Measurements from ENCODE around the gene EOLA2. TPM values are rescaled to one million over a fixed set of nuclear protein-coding genes. Genes with fewer than 3 reads are reported as not detected.
"Not testable (repeated sequence)": the region's sequence is repeated elsewhere in the genome, so short reads cannot be mapped to it uniquely, and the experiment has no call there.

The EOLA2 gene
- total and polyA plus RNA-seq, 3 experiments from 2014 or later: 46.3 to 66.1 (median 64.1) TPM

DNA sequence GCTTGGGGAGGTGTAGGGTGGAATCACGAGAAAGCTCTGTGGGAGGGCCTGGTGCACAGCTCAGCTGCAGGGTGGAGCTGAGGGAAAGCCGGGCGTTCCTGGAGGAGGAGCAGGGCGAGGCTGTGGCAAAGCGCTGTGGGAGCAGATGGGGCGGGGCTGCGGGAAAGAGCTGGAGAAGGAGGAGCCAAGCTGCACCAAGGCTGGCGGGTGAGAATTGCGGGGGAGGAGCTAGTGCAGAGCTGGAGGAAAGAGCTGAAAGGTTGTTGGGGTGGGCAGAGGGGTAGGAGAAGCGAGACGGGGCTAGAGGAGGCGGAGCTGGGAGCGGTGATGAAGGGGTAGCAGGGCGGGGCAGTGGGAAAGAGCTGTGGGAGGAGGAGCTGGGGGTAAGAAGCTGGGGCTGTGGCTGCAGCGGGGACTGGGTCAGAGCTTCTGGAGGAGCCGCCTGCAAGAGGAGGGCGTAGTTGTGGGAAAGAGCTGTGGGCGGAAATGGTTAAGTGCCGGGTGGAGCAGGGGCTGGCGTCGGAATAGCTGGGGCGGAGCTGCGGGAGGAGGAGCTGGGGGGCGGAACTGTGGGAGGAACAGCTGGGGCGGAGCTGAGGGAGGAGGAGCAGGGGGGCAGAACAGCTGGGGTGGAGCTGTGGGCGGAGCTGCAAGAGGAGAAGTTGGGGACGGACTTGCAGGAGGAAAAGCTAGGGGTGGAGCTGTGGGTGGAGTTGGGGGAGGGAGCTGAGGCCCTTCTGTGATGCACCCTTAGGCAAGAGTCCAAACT, 1.8 kb upstream of the EOLA2 start:
- H3K4me3 Mint-ChIP-seq: peak overlapping the region; percentile 84 to 94 (median 90)
- ChIA-PET POLR2A (interaction anchor here (1.5 to 2.9 kb wide), 3 partner anchors 400 to 629 kb away, joined by 3 to 23 read pairs (median 10); partner anchors contain the start of genes EOLA1, MAMLD1 and MTM1), CTCF (interaction anchor here (0.8 to 1.8 kb wide), 7 partner anchors 9 to 777 kb away, joined by 3 to 13 read pairs (median 3); partner anchors contain the start of gene EOLA1)
- H3K9me3 Mint-ChIP-seq: peaks cover 0 to 2% (median 0%) of the 10 kb centered on the region in 5 donors
- H3K9me3 ChIP-seq (ENCODE audit: low read length): no peaks in the 10 kb centered on the region
- no peaks in the 10 kb centered on the region for H3K27me3 ChIP-seq (ENCODE audit: insufficient read depth, low read length, poor library complexity, severe bottlenecking)
- no peaks in the 10 kb centered on the region for H3K36me3 ChIP-seq (ENCODE audit: insufficient read depth, low read length)
- peak; percentile 84 to 95 (median 89) for DNase-seq
- peaks cover 0 to 2% of the 10 kb centered on the region in 2 donors for H3K27me3 Mint-ChIP-seq
- H3K27ac Mint-ChIP-seq: peak overlapping the region; percentile 78 to 99 (median 94)
- H3K27ac ChIP-seq (ENCODE audit: low read depth, low read length): peak overlapping the region; percentile 75
- peak overlapping the region; percentile 56 for H3K4me3 ChIP-seq (ENCODE audit: low read length)
- peaks cover 0 to 5% (median 1%) of the 10 kb centered on the region in 3 donors for H3K36me3 Mint-ChIP-seq
- H3K4me1 ChIP-seq (ENCODE audit: insufficient read depth, low read length): peaks cover 6% of the 10 kb centered on the region
- peaks cover 3 to 11% (median 6%) of the 10 kb centered on the region in 3 donors for H3K4me1 Mint-ChIP-seq

DNA sequence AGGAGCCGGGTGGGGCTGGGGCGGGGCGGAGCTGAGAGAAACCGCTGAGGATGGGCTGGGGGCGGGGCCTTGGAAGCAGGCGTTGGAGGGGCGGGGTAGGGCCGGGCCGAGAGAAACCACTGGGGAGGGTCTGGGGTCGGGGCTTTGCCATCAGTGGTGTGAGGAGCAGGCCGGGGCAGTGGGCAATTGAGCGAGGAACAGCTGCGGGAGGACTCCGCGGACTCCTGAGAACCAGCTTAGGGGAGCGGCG, 1.3 kb upstream of the EOLA2 start:
- Histone ChIP-seq H3K36me3 (ENCODE audit: insufficient read depth, low read length) (no peaks in the 10 kb centered on the region), H3K27ac (ENCODE audit: low read depth, low read length) (peak overlapping the region; percentile 75), H3K4me1 (ENCODE audit: insufficient read depth, low read length) (peaks cover 6% of the 10 kb centered on the region), H3K4me3 (ENCODE audit: low read length) (peak overlapping the region; percentile 56), H3K9me3 (ENCODE audit: low read length) (no peaks in the 10 kb centered on the region), H3K27me3 (ENCODE audit: insufficient read depth, low read length, poor library complexity, severe bottlenecking) (no peaks in the 10 kb centered on the region)
- POLR2A ChIA-PET: interaction anchor here (1.5 to 2.9 kb wide), 3 partner anchors 400 to 629 kb away, joined by 3 to 23 read pairs (median 10); partner anchors contain the start of genes EOLA1, MAMLD1 and MTM1
- peaks cover 0 to 6% (median 0%) of the 10 kb centered on the region in 3 donors for H3K36me3 Mint-ChIP-seq
- peak overlapping the region; percentile 78 to 99 (median 94) for H3K27ac Mint-ChIP-seq
- peak overlapping the region; percentile 84 to 94 (median 90) for H3K4me3 Mint-ChIP-seq
- no peak for DNase-seq
- H3K27me3 Mint-ChIP-seq: peaks cover 0 to 1% of the 10 kb centered on the region in 2 donors
- peaks cover 0 to 2% (median 0%) of the 10 kb centered on the region in 5 donors for H3K9me3 Mint-ChIP-seq
- peaks cover 3 to 11% (median 6%) of the 10 kb centered on the region in 3 donors for H3K4me1 Mint-ChIP-seq
- CTCF ChIA-PET: interaction anchor here (0.9 to 1.8 kb wide), 4 partner anchors 29 to 426 kb away, joined by 3 to 13 read pairs (median 6); partner anchors contain the start of gene EOLA1

DNA sequence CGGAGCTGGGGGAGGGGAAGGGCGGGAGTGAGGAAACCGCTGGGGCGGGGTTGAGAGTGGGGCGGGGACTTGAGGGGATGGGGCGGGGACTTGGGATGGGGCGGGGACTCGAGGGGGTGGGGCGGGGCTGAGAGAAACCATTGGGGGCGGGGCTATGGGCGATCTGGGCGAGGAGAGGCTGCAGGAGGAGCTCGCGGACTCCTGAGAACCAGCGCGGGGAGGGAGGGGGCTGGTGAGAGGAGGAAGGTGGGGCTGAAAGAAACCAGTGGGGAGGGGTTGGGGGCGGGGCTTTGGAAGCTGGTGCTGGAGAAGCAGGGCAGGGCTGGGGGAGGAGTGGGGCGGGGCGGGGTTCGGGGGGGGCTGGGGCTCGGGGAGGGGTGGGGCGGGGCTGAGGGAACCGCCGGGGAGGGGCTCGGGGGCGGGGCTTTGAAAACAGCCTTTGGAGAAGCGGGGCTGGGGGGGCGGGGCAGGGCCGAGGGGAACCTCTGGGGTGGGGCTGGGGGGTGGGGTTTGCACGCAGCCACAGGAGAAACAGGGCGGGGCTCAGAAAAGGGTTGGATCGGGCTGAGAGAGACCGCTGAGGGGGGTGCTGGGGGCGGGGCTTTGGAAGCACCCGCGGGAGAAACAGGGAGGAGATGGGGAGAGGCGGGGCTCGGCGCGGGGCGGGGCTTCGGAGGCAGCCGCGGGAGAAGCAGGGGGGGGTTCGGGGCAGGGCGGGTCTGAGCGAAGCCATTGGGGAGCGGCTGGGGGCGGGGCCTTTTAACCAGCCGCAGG, 777 bp upstream of the EOLA2 start:
- peaks cover 0 to 2% (median 0%) of the 10 kb centered on the region in 5 donors for H3K9me3 Mint-ChIP-seq
- POLR2A ChIA-PET: interaction anchor here (1.2 to 2.9 kb wide), 6 partner anchors 26 to 753 kb away, joined by 3 to 23 read pairs (median 8); partner anchors contain the start of genes EOLA1, IDS, MAMLD1 and MTM1
- H3K27ac ChIP-seq (ENCODE audit: low read depth, low read length): peak overlapping the region; percentile 91
- no peaks in the 10 kb centered on the region for H3K27me3 ChIP-seq (ENCODE audit: insufficient read depth, low read length, poor library complexity, severe bottlenecking)
- no peak overlapping the region for H3K4me3 ChIP-seq (ENCODE audit: low read length)
- CTCF ChIA-PET: interaction anchor here (0.8 to 1.8 kb wide), 6 partner anchors 58 to 591 kb away, joined by 3 to 13 read pairs (median 4); partner anchors contain the start of genes EOLA1 and MAGEA8
- H3K4me1 Mint-ChIP-seq: peaks cover 4 to 11% (median 6%) of the 10 kb centered on the region in 3 donors
- H3K36me3 ChIP-seq (ENCODE audit: insufficient read depth, low read length): no peaks in the 10 kb centered on the region
- H3K4me1 ChIP-seq (ENCODE audit: insufficient read depth, low read length): peaks cover 6% of the 10 kb centered on the region
- DNase-seq: peak; percentile 84 to 93 (median 88)
- H3K27ac Mint-ChIP-seq: peak overlapping the region in 5 of 8 donors; percentile 87 to 100 (median 95)
- no peaks in the 10 kb centered on the region for H3K9me3 ChIP-seq (ENCODE audit: low read length)
- peaks cover 0 to under 1% of the 10 kb centered on the region in 2 donors for H3K27me3 Mint-ChIP-seq
- peak overlapping the region; percentile 84 to 98 (median 92) for H3K4me3 Mint-ChIP-seq
- peaks cover 0 to 10% (median 0%) of the 10 kb centered on the region in 3 donors for H3K36me3 Mint-ChIP-seq

DNA sequence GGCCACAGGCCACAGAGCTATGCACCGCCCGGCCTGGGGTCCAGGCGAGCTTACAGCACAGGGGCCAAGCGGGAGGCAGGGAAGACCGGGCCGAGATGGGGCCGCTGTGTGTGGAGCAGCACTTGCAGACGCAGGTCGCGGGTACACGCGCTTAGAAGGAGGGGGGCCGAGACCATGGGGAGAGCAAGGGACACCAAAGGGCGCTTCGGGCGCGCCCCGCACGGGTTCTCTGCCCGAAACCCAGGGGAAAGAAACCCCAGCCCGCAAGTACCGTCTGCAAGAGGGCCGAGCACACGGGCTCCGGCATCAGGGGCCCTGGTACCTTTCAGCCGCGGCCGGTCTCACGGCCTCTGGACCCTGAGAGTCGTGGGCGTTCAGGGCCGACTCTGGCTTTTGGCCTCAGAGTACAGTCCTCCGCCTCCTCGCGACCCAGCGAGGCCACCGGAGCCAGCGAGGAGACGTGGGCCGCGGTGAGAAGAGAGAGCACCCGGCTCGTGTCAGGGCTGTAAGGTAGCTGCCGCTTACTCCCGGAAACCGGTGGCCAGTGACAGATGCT, 342 bp downstream of the EOLA2 start:
- Mint-ChIP-seq H3K27me3 (no peaks in the 10 kb centered on the region), H3K36me3 (peaks cover 0 to 17% (median 0%) of the 10 kb centered on the region in 3 donors), H3K4me3 (peak overlapping the region; percentile 82 to 98 (median 91)), H3K27ac (peak overlapping the region; percentile 70 to 100 (median 96)), H3K4me1 (peaks cover 4 to 11% (median 6%) of the 10 kb centered on the region in 3 donors), H3K9me3 (peaks cover 0 to 2% (median 0%) of the 10 kb centered on the region in 5 donors)
- Histone ChIP-seq H3K9me3 (ENCODE audit: low read length) (no peaks in the 10 kb centered on the region), H3K4me1 (ENCODE audit: insufficient read depth, low read length) (peaks cover 6% of the 10 kb centered on the region), H3K27me3 (ENCODE audit: insufficient read depth, low read length, poor library complexity, severe bottlenecking) (no peaks in the 10 kb centered on the region), H3K4me3 (ENCODE audit: low read length) (peak overlapping the region; percentile 73), H3K27ac (ENCODE audit: low read depth, low read length) (peak overlapping the region; percentile 91), H3K36me3 (ENCODE audit: insufficient read depth, low read length) (no peaks in the 10 kb centered on the region)
- peak in 4 of 5 donors; percentile 4 to 53 (median 10) for DNase-seq
- ChIA-PET CTCF (interaction anchor here (0.8 to 1.4 kb wide), 4 partner anchors 57 to 593 kb away, joined by 3 to 6 read pairs (median 3); partner anchors contain the start of genes EOLA1 and MAGEA8), POLR2A (interaction anchor here (1.1 to 2.9 kb wide), 6 partner anchors 25 to 755 kb away, joined by 4 to 23 read pairs (median 8); partner anchors contain the start of genes EOLA1, IDS, MTM1 and MTMR1)

DNA sequence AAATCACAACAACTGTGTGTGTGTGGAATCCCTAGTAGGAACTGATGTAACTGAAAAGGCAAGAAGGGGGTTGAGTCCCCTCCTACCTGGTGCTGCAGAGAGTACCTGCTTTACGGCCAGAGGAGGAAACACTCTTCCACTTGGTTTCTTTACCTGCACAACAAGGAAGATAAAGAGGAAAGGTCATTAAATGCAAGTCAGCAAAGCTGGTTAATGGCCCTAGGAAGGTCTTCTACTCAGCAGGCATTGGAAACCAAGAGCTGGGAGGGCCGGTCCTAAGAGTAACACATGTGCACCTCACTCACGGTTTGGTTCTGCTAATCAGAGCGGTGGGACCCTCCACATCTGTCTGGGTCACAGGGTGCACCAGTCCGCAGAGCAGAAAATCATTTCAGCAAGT, 963 bp downstream of the EOLA2 start:
- H3K27me3 Mint-ChIP-seq; H3K27me3 ChIP-seq (ENCODE audit: insufficient read depth, low read length, poor library complexity, severe bottlenecking); H3K9me3 ChIP-seq (ENCODE audit: low read length); H3K9me3 Mint-ChIP-seq; CTCF ChIA-PET; H3K4me1 ChIP-seq (ENCODE audit: insufficient read depth, low read length); H3K36me3 ChIP-seq (ENCODE audit: insufficient read depth, low read length): not testable (repeated sequence)
- Mint-ChIP-seq H3K27ac (peak overlapping the region in 6 of 8 donors; percentile 83 to 100 (median 96)), H3K4me1 (peaks cover 4 to 11% (median 6%) of the 10 kb centered on the region in 3 donors), H3K36me3 (peaks cover 0 to 17% (median 0%) of the 10 kb centered on the region in 3 donors), H3K4me3 (peak overlapping the region; percentile 82 to 98 (median 91))
- POLR2A ChIA-PET: interaction anchor here (1.1 kb wide), 1 partner anchor 633 kb away, joined by 4 read pairs; no protein-coding TSS in a partner anchor
- Histone ChIP-seq H3K4me3 (ENCODE audit: low read length) (peak overlapping the region; percentile 73), H3K27ac (ENCODE audit: low read depth, low read length) (peak overlapping the region; percentile 91)
- peak in 1 of 5 donors; percentile 46 for DNase-seq

DNA sequence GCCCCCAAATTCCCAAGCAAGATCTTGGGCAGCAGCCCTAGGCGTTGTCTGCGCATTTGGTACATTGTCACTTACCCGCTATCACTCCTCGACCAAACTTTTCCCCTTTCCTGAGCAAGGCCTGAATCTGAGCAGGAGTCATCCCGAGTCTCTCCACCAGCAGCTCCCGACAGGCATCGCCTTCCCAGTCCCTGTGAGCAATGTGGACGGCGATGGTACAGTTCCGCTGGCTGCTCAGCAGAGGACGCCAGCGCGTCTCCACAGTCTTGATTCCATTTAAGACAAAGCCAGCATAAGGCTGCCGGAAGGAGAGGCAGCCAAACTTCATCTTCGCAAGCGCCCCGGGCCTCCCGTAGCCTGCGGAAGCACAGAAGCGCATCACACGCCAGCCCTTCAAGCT, 4.7 kb downstream of the EOLA2 start:
- POLR2A ChIA-PET; H3K4me1 Mint-ChIP-seq; H3K27ac ChIP-seq (ENCODE audit: low read depth, low read length); H3K4me1 ChIP-seq (ENCODE audit: insufficient read depth, low read length); H3K4me3 Mint-ChIP-seq; H3K9me3 ChIP-seq (ENCODE audit: low read length); H3K4me3 ChIP-seq (ENCODE audit: low read length); H3K9me3 Mint-ChIP-seq; DNase-seq; CTCF ChIA-PET; H3K36me3 ChIP-seq (ENCODE audit: insufficient read depth, low read length); H3K27me3 ChIP-seq (ENCODE audit: insufficient read depth, low read length, poor library complexity, severe bottlenecking); H3K27me3 Mint-ChIP-seq; H3K27ac Mint-ChIP-seq: not testable (repeated sequence)
- peaks cover 0 to 18% (median 0%) of the 10 kb centered on the region in 3 donors for H3K36me3 Mint-ChIP-seq

DNA sequence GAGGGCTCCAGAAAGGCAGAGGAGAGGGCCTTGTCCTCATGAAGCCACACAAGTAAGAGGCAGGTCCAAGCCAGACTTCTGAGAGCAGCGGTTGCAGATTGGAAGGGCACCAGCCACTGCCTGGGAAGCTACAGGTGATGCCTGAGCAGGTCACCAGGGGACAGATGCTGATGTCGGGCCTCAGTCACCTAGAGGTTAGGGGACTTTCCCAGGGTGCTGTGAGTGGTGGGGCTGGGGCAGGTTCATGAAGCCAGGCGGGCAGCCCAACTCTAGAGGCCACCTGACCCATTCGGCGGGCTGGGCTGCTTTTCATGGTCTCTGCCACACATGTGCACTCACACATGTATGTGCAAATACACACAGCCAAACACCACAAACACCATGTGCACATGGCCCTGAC, 5.3 kb downstream of the EOLA2 start:
- H3K27ac ChIP-seq (ENCODE audit: low read depth, low read length); H3K9me3 Mint-ChIP-seq; H3K4me1 ChIP-seq (ENCODE audit: insufficient read depth, low read length); H3K9me3 ChIP-seq (ENCODE audit: low read length); CTCF ChIA-PET; H3K27me3 ChIP-seq (ENCODE audit: insufficient read depth, low read length, poor library complexity, severe bottlenecking); H3K27me3 Mint-ChIP-seq; DNase-seq; POLR2A ChIA-PET; H3K4me3 ChIP-seq (ENCODE audit: low read length); H3K4me3 Mint-ChIP-seq; H3K36me3 ChIP-seq (ENCODE audit: insufficient read depth, low read length); H3K4me1 Mint-ChIP-seq: not testable (repeated sequence)
- H3K36me3 Mint-ChIP-seq: peaks cover 0 to 18% (median 0%) of the 10 kb centered on the region in 3 donors
- peak overlapping the region in 1 of 8 donors; percentile 58 for H3K27ac Mint-ChIP-seq
